ENCODE measurements around the gene CNBP. TPM values are rescaled to one million over a fixed set of nuclear protein-coding genes. Genes with fewer than 3 reads are reported as not detected.
A peak's percentile ranks its signal among the peaks of the same experiment; 100 is the strongest.

The CNBP gene
- total RNA-seq, 1 experiment from 2014 or later, result 370 TPM

DNA sequence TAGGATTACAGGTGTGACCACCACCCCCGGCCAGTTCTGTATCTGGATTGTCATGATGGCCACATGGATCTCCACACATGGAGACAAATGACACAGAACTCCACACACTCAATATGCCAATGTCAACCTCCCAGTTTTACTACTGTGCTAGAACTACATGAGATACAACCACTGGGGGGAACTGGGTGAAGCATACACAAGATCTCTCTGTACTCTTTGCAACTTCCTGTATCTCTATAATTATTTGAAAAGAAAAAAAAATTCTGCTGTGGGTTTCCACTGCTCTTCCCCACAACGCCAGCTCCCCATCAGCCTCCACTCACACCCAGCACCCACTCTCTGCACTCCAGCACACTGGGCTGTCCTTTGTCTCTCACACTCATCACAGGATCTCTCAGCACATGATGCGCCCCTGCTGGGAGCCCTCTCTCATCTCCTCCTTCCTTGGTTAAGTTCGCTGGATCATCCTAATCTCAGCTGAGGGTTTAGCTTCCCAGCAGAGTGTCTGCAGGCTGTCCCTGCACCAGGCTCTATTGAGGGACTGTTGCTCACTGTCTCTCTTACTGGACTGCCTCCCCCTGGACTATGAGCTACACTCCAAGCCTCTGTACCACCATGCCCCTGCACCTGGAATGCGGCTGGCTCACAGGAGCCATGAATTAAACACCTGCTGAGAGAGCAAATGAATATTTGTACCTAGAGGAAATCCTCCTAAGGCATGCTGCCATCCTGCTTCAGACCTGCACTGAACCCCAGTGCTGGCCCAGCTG lies 51.4 kb downstream of the CNBP start:
- DNase-seq (ENCODE audit: low read depth), result no peak

DNA sequence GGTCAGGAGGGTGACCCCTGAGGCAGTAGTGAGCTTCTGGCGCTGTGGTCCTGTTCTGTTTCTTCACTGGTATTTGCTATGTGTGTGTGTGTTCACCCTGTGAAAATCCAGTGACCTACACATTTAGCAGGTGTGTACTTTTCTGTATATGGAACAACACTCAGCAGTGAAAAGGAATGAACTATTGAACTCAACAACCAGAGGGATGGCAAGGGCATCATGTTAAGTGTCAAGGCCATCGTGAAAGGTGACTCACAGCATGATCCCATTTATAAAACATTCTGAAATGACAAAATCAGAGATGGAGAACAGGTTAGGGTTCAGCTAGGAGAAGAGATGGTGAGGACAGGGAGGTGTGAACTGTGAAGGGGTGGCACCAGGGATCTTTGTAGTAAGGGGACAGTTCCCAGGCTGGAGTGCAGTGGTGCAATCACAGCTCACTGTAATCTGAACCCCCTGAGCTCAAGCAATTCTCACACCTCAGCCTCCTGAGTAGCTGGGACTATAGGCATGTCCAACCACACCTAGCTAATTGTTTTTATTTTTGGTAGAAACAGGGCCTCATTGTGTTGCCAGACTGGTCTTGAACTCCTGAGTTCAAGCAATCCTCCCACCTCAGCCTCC lies 52.1 kb downstream of the CNBP start:
- DNase-seq (ENCODE audit: low read depth), result no peak

DNA sequence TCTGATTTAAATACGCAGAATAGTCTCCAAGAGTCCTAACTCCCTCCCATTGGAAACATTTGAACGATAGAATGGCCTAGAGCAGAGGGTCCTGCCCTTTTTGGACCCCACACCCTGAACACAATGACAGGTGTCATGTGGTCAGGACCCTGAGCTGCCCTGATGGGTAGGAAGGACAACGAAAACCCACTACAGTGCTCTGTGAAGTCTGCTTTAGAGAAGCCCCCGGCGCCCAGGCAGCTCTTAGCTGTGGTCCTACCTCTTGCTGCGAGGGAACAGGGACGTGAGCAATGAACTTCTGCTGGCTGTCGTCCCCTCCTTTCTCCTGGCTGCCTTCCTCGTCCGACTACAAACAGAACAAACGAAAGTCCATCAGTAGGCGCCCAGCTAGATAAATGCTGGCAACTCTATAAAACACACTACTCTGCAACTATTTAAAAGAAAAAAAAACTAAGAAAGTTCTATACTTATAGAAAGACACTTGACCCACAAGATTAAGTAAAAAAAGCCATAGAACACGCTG lies 53.3 kb downstream of the CNBP start:
- DNase-seq (ENCODE audit: low read depth), result no peak

DNA sequence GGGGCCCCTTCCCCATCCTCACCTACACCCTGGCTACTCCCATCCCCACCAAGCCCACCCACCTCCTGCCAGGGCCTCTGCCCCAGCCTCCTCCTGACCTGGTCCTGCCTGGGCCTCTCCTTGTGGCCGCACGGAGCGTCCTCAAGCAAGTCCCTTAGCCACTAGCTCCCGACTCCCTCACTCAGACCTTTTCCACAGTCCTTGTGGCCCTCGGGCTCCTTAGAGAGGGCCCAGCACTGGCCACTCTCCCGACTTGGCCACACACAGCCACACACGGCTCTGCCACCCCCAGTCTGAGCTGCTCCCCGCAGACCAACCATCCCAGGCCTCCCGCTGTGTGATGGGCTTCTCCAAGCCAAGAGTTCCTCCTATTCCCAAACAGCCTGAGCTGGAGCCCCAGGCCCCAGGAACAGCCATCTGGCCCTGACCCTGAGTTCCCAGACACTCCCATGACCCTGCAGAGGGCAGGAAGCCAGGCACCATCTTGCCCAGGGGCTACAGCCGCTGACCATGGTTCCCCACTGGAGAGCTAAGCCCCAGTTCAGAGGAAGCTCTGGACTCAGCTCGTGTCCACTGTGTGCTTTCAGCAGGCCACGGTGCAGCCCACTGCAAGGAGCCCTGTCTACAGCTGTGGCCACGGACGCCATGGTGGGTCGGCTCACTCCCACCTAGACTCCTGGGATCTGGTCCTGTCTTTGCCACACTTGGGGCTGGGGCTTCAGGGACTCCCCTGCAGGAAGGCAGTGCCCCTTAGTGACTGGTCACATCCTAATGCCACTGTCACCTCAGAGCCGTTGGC lies 55.1 kb downstream of the CNBP start:
- DNase-seq (ENCODE audit: low read depth), result no peak

DNA sequence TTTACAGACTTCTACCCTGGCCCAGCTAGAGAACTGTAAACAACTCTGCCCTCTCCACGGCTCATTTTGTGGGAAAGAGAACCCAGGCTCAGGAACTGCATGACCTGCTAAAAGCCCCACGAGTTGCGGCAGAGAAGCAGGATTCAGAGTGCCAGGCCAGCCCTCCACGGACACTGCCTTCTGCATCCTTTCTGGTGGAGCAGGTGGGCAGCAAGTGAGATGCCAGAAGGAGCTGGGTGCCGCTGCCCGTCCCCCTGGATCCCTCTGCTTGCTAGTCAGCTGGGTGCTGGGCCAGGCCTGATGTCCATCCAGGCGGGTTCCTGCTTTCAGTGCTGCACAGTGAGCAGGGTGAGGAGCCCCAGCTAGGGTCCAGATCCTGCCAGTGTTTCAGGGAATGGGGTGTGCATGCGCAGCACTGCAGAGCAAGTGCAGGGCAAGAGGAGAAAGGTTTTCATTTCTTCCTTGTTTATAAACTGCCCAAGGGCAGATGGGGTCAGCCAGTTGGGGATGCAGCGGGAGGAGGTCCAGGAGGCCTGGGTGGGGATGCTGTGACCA lies 56.9 kb downstream of the CNBP start:
- no peak for DNase-seq (ENCODE audit: low read depth)

DNA sequence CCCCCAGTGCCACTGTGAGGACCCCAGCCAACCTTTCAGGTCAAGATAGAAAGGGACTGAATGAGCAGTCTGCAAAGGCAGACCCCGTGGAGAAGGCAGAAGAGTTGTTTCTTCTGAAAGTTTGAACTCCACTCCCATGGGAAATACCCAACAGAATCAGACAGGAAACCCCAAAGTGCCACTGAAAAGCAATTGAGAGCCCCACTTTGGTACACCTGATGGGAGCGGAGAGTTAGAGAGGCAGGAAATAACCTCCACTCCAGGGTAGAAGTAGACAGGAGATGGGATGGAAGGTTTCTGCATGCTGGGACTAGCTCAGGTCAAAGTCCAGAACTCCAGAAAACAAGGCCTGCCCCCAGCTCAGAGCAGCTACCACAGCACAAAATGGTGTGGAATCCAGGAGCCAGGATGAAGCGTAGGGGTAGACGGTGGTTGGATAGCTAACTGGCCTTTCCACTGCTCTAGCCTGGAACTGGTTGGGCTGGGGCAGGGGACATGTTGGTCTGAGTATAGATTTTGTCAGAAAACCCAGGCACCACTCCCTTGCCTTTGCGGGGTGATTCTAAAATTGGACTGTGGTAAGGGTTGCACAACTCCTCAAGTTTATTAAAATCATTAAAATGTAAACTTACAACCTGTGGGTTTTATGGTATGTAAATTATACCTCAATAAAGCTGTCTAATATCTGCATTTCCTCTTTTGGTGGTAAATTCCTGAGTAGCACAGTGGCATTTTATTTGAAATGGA lies 60.2 kb downstream of the CNBP start:
- DNase-seq (ENCODE audit: low read depth), result peak; percentile 14

DNA sequence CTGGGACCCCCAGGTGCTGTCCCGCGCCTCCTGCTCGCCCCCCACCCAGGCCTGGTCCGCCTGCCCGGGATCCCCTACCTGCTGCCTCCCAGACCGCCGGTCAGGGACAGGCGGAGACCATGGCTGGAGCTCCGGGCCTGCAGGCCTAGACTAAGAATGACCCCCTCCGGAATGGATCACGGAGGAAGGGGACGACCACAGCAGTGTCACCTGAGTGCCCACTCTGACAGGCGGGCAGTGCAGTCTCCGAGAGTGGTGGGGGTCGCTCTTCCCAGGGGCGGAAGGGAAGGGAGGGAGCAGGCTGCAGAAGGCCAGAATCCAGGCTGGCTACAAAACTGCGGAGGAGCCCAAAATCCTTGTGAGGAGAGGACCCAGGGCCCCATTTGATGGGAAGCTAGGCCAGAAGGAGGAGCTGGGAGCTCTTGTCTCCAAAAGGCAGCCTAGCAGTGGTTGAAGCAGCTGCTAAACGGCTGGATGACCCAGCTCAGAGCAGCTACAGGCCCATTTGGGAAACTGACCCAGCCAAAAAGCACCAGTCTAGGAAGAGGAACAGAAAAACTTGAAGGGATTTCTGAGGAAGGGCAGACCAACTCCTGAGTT lies 61.2 kb downstream of the CNBP start:
- no peak for DNase-seq (ENCODE audit: low read depth)

DNA sequence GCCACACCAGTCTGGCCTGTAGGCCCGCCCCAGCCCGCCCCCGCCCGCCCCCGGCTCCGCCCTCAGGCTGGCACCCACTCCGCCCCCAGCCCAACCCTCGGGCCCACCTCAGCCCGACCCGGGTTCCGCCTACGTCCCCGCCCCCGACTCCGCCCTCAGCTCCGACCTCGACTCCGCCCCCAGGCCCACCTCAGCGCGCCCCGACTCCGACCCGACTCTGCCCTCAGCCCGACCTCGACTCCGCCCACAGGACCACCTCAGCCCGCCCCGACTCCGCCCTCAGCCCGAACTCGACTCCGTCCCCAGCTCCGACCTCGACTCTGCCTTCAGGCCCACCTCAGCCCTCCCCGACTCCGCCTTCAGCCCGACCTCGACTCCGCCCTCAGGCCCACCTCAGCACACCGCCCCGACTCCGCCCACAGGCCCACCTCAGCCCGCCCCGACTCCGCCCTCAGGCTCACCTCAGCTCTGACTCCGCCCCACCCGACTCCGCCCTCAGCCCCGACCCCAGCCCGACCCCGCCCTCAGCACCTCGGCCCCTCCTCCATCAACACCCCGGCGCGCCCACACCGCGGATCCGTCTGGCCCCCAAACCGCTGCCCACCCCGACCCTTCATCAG lies 61.8 kb downstream of the CNBP start, which contains the start of gene RAB43:
TSS of gene RAB43 (minus strand) at position 13 of the 620 bp plus-strand sequence. CDS start 315 bp downstream, outside the sequence.
- peak; percentile 69 for DNase-seq (ENCODE audit: low read depth)

DNA sequence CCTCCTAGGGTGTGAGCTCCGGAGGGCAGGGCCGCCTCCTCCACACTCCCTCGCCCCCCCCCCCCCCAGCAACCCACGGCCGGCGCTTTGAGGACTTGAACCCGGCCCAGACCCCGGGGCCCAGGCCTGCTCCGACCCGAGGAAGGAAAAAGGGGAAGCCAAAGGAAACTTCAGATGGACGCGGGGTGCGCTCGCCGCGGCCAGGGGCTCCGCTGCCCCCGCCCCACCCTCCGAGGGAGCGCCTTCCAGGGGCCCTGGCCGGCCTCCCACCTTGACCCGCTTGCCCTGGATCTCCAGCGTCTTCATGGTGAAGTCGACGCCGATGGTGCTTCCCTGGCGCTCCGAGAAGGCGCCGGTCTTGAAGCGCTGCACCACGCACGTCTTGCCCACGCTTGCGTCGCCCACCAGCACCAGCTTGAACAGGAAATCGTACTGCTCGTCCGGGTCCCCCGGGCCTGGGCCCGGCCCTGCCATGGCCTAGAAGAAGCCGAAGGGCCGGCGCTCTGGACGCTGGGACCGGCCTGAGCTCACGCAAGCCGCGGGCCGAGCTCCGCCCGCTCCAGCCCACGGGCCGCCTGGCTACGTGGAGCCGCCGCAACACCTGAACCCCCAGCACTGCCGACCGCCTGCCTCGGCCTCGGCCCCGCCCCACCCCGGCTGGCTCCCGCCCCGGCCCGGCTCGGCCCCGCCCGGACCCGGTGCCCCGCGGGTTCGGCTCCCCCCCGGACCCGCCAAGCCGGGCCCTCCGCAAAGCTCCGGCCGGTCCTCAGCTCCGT lies 62.5 kb downstream of the CNBP start:
- peak; percentile 28 for DNase-seq (ENCODE audit: low read depth)

DNA sequence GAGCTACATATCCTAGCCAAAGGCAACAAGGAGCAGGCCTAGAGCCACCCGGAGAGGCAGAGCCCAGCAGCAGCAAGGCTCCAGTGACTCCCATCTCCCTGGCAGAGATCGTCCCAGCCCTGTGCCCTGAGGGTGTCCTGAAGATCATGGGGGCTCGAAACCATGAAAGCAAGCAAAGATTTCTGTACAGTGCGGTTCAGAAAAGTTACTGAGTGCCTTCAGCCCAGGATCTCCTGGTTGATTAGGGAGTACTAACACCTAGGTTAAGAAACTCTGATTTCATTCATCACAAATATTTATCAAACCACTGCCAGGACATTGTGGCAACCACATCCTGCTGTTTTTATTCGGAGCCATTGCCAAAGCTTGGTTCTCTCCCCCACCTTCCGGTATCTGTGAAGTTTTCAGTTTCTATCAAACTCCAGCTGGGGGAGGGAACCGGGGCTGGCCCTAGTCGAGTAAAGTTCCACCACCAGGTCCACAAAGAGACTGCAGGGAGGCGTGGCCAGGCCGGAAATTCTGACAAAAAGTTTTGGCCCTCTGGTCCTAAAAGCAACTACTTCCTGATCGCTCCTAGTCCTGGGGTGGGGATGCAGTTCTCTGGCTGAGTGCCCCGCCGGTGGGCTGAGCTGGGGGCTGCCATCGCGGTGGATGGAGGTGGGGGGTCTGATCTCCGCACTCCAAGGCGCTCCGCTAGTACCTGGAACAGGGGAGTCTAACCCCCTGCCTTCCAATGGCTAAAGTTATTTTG lies 63.3 kb downstream of the CNBP start:
- DNase-seq (ENCODE audit: low read depth), result peak; percentile 93

DNA sequence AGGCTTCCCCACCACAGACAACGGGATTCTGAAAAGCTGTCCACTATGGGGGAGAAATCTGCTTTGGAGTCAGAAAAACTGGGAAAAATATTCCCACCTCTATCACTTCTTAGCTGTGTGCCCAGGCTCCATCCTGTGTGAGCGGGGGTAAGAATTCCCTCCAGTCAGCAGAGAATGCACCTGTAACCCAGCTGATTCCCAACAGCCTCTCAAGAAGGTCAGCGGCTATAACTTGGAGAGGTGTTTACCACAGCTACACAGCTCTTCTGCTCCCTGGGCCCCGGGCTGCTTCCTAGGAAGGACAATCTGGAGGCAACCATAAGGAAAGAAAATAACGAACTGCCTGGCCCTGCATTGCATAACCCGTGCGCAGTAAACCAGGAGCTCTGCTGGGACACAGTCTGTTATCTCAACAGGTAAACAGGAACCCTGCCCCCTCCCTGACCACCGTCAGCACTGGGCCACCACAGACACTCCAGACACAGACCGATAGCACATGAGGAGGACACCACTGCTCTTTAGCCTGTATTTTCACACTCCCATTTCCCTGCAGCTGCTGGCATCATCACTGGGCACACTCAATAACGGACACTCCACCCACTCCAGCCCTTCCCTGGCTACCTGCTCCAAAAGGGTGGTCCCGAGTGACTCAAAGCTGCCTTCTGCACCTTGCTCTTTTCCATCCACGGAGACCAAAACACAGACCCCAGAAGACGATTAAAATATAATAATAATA lies 64.2 kb downstream of the CNBP start:
- DNase-seq (ENCODE audit: low read depth), result no peak

DNA sequence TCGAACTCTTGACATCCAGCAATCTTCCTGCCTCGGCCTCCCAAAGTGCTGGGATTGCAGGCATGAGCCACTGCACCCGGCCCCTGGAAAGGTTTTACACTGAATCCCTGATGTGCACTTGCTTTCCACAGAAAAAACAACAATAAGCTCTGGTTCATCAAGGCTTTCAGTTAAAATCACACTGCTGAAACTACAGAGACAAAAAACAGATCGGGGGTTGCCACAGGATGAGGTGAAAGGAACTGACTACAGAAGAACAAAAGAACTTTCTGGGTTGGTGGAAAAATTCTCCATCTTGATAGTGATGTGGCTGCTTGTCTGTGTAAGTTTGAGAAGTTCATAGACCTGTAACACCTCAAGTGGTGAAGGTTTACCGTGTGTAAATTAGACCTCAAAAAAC lies 65.0 kb downstream of the CNBP start:
- no peak for DNase-seq (ENCODE audit: low read depth)

Other genes starting within 250 kb of the CNBP start
- not detected in 2 replicates for gene CFAP92, start 189.8 kb downstream of the CNBP start, total RNA-seq (2014; rRNA removed)
- gene EFCC1, start 182.6 kb downstream of the CNBP start, total RNA-seq (2014; rRNA removed), result not detected in 2 replicates
- gene GP9, start 123.1 kb downstream of the CNBP start, total RNA-seq (2014; rRNA removed), result not detected in 2 replicates
- 16.3 and 21.5 TPM in 2 replicates for gene RAB43, start 62.1 kb downstream of the CNBP start, total RNA-seq (2014; rRNA removed)
- gene ISY1, start 22.8 kb downstream of the CNBP start, total RNA-seq (2014; rRNA removed), result 26.9 TPM in 2 replicates
- 192 TPM in 2 replicates for gene COPG1, start 65.7 kb upstream of the CNBP start, total RNA-seq (2014; rRNA removed)
- gene HMCES, start 95.0 kb upstream of the CNBP start, total RNA-seq (2014; rRNA removed), result 10.8 and 15.8 TPM in 2 replicates
- 0.06 and 0.26 TPM in 2 replicates for gene EFCAB12, start 244.7 kb upstream of the CNBP start, total RNA-seq (2014; rRNA removed)

Measured in LHCN-M2 (cell line).